D721Med (cell line): ENCODE data around the gene FBF1.
A peak's percentile ranks its signal among the peaks of the same experiment; 100 is the strongest.

Source experiments
- DNase-seq: peaks from one replicate; pipeline ENCODE4 v3.0.0; 2011; ENCODE audit warnings: low spot score; ENCODE audit not compliant: insufficient read length
- FAIRE-seq: peaks from 2 replicates; lab custom pipeline; 2011; peaks lifted over from hg19 to GRCh38; lab: Jason Lieb, UNC
- TF ChIP-seq, protein P1 (sequence below): IDR thresholded peaks from 2 replicates; pipeline ENCODE4 v1.5.1; 2012; ENCODE audit warnings: mild to moderate bottlenecking, control low read depth; ENCODE audit not compliant: insufficient read depth; ENCODE audit errors: missing control alignments

FBF1 gene

GRCh38 chr17:75906143-75906884, 34.5 kb downstream of the FBF1 start:
- no peak for DNase-seq
- TF ChIP-seq, protein P1, sequence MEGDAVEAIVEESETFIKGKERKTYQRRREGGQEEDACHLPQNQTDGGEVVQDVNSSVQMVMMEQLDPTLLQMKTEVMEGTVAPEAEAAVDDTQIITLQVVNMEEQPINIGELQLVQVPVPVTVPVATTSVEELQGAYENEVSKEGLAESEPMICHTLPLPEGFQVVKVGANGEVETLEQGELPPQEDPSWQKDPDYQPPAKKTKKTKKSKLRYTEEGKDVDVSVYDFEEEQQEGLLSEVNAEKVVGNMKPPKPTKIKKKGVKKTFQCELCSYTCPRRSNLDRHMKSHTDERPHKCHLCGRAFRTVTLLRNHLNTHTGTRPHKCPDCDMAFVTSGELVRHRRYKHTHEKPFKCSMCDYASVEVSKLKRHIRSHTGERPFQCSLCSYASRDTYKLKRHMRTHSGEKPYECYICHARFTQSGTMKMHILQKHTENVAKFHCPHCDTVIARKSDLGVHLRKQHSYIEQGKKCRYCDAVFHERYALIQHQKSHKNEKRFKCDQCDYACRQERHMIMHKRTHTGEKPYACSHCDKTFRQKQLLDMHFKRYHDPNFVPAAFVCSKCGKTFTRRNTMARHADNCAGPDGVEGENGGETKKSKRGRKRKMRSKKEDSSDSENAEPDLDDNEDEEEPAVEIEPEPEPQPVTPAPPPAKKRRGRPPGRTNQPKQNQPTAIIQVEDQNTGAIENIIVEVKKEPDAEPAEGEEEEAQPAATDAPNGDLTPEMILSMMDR, result no peak
- no peak for FAIRE-seq

DNA sequence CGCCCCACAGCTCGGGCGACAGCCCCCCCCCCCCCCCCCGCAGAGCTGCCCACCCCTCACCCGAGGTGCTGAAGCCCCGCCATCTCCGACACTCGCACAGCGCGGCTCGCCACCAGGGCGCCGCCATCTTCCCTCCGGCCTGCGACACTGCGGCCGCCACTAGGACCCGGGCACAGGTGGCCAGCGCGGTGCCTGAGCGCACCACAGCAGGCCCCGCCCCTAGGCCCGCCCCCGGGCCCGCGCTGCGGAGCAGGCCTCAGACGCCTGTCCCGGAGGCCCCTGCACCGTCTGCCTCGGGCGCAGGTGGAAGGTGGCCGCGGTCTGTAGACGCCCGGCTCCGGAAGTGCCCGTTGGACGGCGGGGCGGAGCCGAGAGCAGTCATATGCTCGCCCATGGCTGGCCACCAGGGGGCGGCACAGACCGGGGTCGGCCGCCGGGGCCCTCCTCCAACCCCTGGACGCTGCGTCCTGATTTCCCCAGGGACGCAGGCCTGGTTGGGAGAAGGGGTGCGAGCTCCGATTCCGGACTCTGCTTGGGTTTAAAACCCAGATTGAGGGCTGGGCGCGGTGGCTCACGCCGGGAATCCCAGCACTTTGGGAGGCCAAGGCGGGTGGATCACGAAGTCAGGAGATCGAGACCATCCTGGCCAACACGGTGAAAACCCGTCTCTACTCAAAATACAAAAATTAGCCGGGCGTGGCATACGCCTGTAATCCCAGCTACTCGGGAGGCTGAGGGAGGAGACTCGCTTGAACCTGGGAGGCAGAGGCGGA, 35.9 kb downstream of the FBF1 start, which contains the start of gene MRPL38:
Gene MRPL38 (minus strand): TSS at position 136 of the 773 bp plus-strand sequence. CDS start 9 bp downstream, at position 127.
- DNase-seq (peak; percentile 95), FAIRE-seq (no peak)
- TF ChIP-seq, protein P1, result peak; percentile 90

- FAIRE-seq, result no peak
- no peak for DNase-seq
- TF ChIP-seq, protein P1, result no peak
Measured at GRCh38 chr17:75902406-75902805, 38.4 kb downstream of the FBF1 start.

DNA sequence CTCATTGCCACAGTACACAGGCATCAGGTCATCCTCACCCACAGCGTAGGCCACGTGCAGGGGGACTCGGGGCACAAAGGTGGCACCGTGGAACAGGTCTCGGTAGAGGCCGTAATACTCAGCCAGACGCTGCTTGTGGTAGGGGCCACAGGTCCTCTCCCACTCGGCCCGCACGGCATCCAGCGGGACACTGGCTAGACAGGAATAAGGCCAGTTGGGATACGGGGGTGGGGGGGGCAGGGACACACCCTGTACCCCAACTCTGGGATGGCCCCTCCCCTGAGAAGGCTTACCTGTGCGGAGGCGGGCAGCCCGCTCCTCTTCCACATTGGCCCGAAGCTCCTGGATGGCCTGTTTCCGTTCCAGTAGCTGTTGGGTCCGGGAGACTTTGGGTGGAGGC, 39.1 kb downstream of the FBF1 start:
- TF ChIP-seq, protein P1, result no peak
- FAIRE-seq (no peak), DNase-seq (no peak)

GRCh38 chr17:75900691-75901533, 39.9 kb downstream of the FBF1 start:
- FAIRE-seq, result no peak
- TF ChIP-seq, protein P1, result no peak
- DNase-seq, result no peak

DNA sequence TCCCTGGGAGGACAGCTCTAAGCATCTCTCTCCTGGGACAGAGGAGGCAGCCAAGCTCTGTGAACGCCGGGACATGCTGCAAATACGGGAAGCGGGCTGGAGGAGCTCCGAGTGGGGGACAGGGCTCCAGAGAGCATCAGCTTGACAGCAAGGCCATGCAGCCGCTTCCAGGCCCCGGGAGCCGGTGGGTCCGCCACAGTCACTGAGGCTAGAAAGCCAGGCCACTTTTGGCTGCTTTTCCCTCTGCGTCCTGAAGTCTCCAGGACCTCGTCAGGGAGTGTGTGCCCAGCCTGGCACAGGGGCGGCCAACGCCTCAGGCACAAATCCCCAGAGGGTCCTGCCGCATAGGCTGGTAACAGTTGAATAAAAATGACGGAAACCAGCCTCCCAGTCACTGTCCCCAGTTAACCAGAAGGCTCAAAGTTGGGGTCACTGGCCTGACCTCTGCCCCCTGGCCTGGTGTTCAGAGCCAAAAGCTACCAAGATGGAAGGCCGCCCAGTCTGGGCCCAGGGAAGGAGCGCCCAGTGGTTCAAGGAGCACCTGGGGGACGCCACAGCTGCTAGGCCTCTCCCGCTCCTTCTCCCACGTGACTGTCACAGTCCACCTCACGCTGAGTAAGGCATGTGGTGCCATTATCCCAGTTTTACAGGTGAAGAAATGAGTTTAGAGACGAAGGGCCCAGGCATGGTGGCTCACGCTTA, 40.9 kb downstream of the FBF1 start:
- no peak for DNase-seq
- FAIRE-seq, result no peak
- TF ChIP-seq, protein P1, result no peak
